ENCODE results near the gene RYR1. TPM values are rescaled to one million over a fixed set of nuclear protein-coding genes. Genes with fewer than 3 reads are reported as not detected.

RYR1 gene
- total and polyA plus RNA-seq, 2 donors (not counting 1 experiment from before 2014, with no cell fraction given) = 0.43 to 3.8 TPM

- Histone ChIP-seq H3K36me3 (replicated peaks in 1 of 2; ENCODE audit: control extremely low read depth in 1 of 2, control insufficient read depth in 1 of 2, extremely low read depth in 1 of 2, insufficient read depth in 2 of 2, low read length in 1 of 2) (no peaks in the 10 kb centered on the region), H3K9me3 (ENCODE audit: control extremely low read depth in 1 of 3, control insufficient read depth in 2 of 3, insufficient read depth in 1 of 3, low read length in 2 of 3) (no peaks in the 10 kb centered on the region), H3K27ac (ENCODE audit: low read length in 2 of 2) (no peak overlapping the region), H3K4me2 (replicated peaks; ENCODE audit: low read depth, low read length, poor library complexity, severe bottlenecking) (no peak overlapping the region), H2AFZ (ENCODE audit: insufficient read depth, low read depth, low read length, poor library complexity, severe bottlenecking) (no peak overlapping the region), H3K27me3 (replicated peaks in 1 of 4; ENCODE audit: control extremely low read depth in 1 of 4, control insufficient read depth in 3 of 4, insufficient read depth in 4 of 4, low read length in 3 of 4) (no peaks in the 10 kb centered on the region), H3K4me3 (ENCODE audit: control extremely low read depth in 1 of 5, extremely low read depth in 1 of 5, insufficient read depth in 1 of 5, low read depth in 2 of 5, low read length in 4 of 5) (no peak overlapping the region), H3K9ac (ENCODE audit: low read length) (no peak overlapping the region), H3K79me2 (ENCODE audit: control insufficient read depth, insufficient read depth, low read length) (no peaks in the 10 kb centered on the region), H4K20me1 (ENCODE audit: control insufficient read depth, insufficient read depth, low read length, poor library complexity, severe bottlenecking) (no peaks in the 10 kb centered on the region), H3K4me1 (ENCODE audit: control insufficient read depth in 2 of 2, insufficient read depth in 2 of 2, low read length in 2 of 2) (peaks cover 6 to 16% of the 10 kb centered on the region in 2 donors)
- POLR2A ChIA-PET = no interaction called here
- H3K9me3 Mint-ChIP-seq (ENCODE audit: insufficient read depth) = no peaks in the 10 kb centered on the region
- no peaks in the 10 kb centered on the region for H3K27me3 Mint-ChIP-seq
- H3K4me3 Mint-ChIP-seq = no peak overlapping the region
- no peak for ATAC-seq (ENCODE audit: low read depth)
- intact Hi-C loops (cut with micrococcal nuclease) = no loop called here
- TF ChIP-seq EZH2 (IDR thresholded peaks at IDR 0.05; ENCODE audit: borderline replicate concordance, insufficient read depth, low read depth, low read length, poor library complexity, severe bottlenecking) (no peak), CTCF (IDR thresholded peaks at IDR 0.05) (no peak)
- WGBS (ENCODE audit: insufficient coverage) = 92% methylated on average over 12 of the region's 15 CpGs
- CTCF ChIA-PET = interaction anchor here (0.6 to 1.3 kb wide), 2 partner anchors 20 to 110 kb away, joined by 3 to 4 read pairs; no protein-coding TSS in a partner anchor
- H3K4me1 Mint-ChIP-seq = peaks cover 16% of the 10 kb centered on the region
- DNase-seq = no peak
- no peak overlapping the region for H3K27ac Mint-ChIP-seq
Measured at GRCh38 chr19:38580080-38580479, 146.6 kb downstream of the RYR1 start.

GRCh38 chr19:38583219-38583984 lies 149.9 kb downstream of the RYR1 start:
- intact Hi-C loops (cut with micrococcal nuclease) = no loop called here
- Mint-ChIP-seq H3K9me3 (ENCODE audit: insufficient read depth) (no peaks in the 10 kb centered on the region), H3K4me1 (peaks cover 17% of the 10 kb centered on the region), H3K4me3 (peak overlapping the region; percentile 33), H3K27me3 (no peaks in the 10 kb centered on the region), H3K27ac (peak overlapping the region; percentile 83)
- peaks cover 6 to 16% of the 10 kb centered on the region in 2 donors for H3K4me1 ChIP-seq (ENCODE audit: control insufficient read depth in 2 of 2, insufficient read depth in 2 of 2, low read length in 2 of 2)
- H3K36me3 ChIP-seq (replicated peaks in 1 of 2; ENCODE audit: control extremely low read depth in 1 of 2, control insufficient read depth in 1 of 2, extremely low read depth in 1 of 2, insufficient read depth in 2 of 2, low read length in 1 of 2) = peaks cover 0 to 16% of the 10 kb centered on the region in 2 experiments
- H3K4me2 ChIP-seq (replicated peaks; ENCODE audit: low read depth, low read length, poor library complexity, severe bottlenecking) = peak overlapping the region; percentile 43
- H2AFZ ChIP-seq (ENCODE audit: insufficient read depth, low read depth, low read length, poor library complexity, severe bottlenecking) = peak overlapping the region; percentile 58
- no peaks in the 10 kb centered on the region for H3K79me2 ChIP-seq (ENCODE audit: control insufficient read depth, insufficient read depth, low read length)
- peak; percentile 46 for DNase-seq
- H3K27me3 ChIP-seq (replicated peaks in 1 of 4; ENCODE audit: control extremely low read depth in 1 of 4, control insufficient read depth in 3 of 4, insufficient read depth in 4 of 4, low read length in 3 of 4) = no peaks in the 10 kb centered on the region
- H3K4me3 ChIP-seq (ENCODE audit: control extremely low read depth in 1 of 5, extremely low read depth in 1 of 5, insufficient read depth in 1 of 5, low read depth in 2 of 5, low read length in 4 of 5) = no peak overlapping the region
- no peaks in the 10 kb centered on the region for H3K9me3 ChIP-seq (ENCODE audit: control extremely low read depth in 1 of 3, control insufficient read depth in 2 of 3, insufficient read depth in 1 of 3, low read length in 2 of 3)
- H4K20me1 ChIP-seq (ENCODE audit: control insufficient read depth, insufficient read depth, low read length, poor library complexity, severe bottlenecking) = no peaks in the 10 kb centered on the region
- H3K27ac ChIP-seq (ENCODE audit: low read length in 2 of 2) = peak overlapping the region; percentile 12 to 30
- TF ChIP-seq EZH2 (IDR thresholded peaks at IDR 0.05; ENCODE audit: borderline replicate concordance, insufficient read depth, low read depth, low read length, poor library complexity, severe bottlenecking) = no peak
- no peak for TF ChIP-seq CTCF (IDR thresholded peaks at IDR 0.05)
- no peak overlapping the region for H3K9ac ChIP-seq (ENCODE audit: low read length)
- peak; percentile 66 for ATAC-seq (ENCODE audit: low read depth)
- ChIA-PET CTCF (interaction anchor here (1.0 to 1.1 kb wide), 2 partner anchors 51 to 68 kb away, joined by 4 to 5 read pairs; no protein-coding TSS in a partner anchor), POLR2A (interaction anchor here (0.6 to 0.7 kb wide), 3 partner anchors 17 to 60 kb away, joined by 4 to 6 read pairs (median 4); no protein-coding TSS in a partner anchor)
- 50% methylated on average over 10 of the region's 14 CpGs for WGBS (ENCODE audit: insufficient coverage)

Measured in B cell (primary cell).